ENCODE data around the gene AARS2.
"Not testable (repeated sequence)": the region's sequence is repeated elsewhere in the genome, so short reads cannot be mapped to it uniquely, and the experiment has no call there.

AARS2 gene

GRCh38 chr6:44312901-44313788, at the start of gene AARS2:
Gene AARS2 (minus strand): TSS chr6:44313347. CDS start chr6:44313323, 24 bp downstream.
- TF ChIP-seq ZNF274 (IDR thresholded peaks at IDR 0.05; ENCODE audit: low read depth, low read length): no peak
- peak within 1 kb of the TSS; percentile 98 for H3K4me3 ChIP-seq (ENCODE audit: low read length)

- no peak overlapping the region for H3K4me3 ChIP-seq (ENCODE audit: low read length)
- no peak for TF ChIP-seq ZNF274 (IDR thresholded peaks at IDR 0.05; ENCODE audit: low read depth, low read length)
Measured at GRCh38 chr6:44361947-44362346, 48.8 kb upstream of the AARS2 start.

- no peak overlapping the region for H3K4me3 ChIP-seq (ENCODE audit: low read length)
- TF ChIP-seq ZNF274 (IDR thresholded peaks at IDR 0.05; ENCODE audit: low read depth, low read length): no peak
Measured at GRCh38 chr6:44359973-44360372, 46.8 kb upstream of the AARS2 start.

GRCh38 chr6:44356487-44356886, 43.3 kb upstream of the AARS2 start:
- no peak overlapping the region for H3K4me3 ChIP-seq (ENCODE audit: low read length)
- TF ChIP-seq ZNF274 (IDR thresholded peaks at IDR 0.05; ENCODE audit: low read depth, low read length): no peak

GRCh38 chr6:44355640-44356039, 42.5 kb upstream of the AARS2 start:
- no peak overlapping the region for H3K4me3 ChIP-seq (ENCODE audit: low read length)
- no peak for TF ChIP-seq ZNF274 (IDR thresholded peaks at IDR 0.05; ENCODE audit: low read depth, low read length)

- no peak overlapping the region for H3K4me3 ChIP-seq (ENCODE audit: low read length)
- TF ChIP-seq ZNF274 (IDR thresholded peaks at IDR 0.05; ENCODE audit: low read depth, low read length): no peak
Measured at GRCh38 chr6:44353336-44353735, 40.2 kb upstream of the AARS2 start.

- TF ChIP-seq ZNF274 (IDR thresholded peaks at IDR 0.05; ENCODE audit: low read depth, low read length): no peak
- H3K4me3 ChIP-seq (ENCODE audit: low read length): no peak overlapping the region
Measured at GRCh38 chr6:44352259-44352658, 39.1 kb upstream of the AARS2 start.

- not testable (repeated sequence) for H3K4me3 ChIP-seq (ENCODE audit: low read length)
Measured at GRCh38 chr6:44350650-44350994, 37.5 kb upstream of the AARS2 start.

GRCh38 chr6:44349904-44350649, 36.9 kb upstream of the AARS2 start:
- H3K4me3 ChIP-seq (ENCODE audit: low read length): no peak overlapping the region
- TF ChIP-seq ZNF274 (IDR thresholded peaks at IDR 0.05; ENCODE audit: low read depth, low read length): no peak

GRCh38 chr6:44346818-44347217, 33.7 kb upstream of the AARS2 start:
- H3K4me3 ChIP-seq (ENCODE audit: low read length): not testable (repeated sequence)

GRCh38 chr6:44342489-44342888, 29.3 kb upstream of the AARS2 start, which contains the start of gene SPATS1:
Gene SPATS1 (plus strand): TSS chr6:44342650. CDS start chr6:44343096, 446 bp downstream.
- no peak for TF ChIP-seq ZNF274 (IDR thresholded peaks at IDR 0.05; ENCODE audit: low read depth, low read length)
- H3K4me3 ChIP-seq (ENCODE audit: low read length): no peak within 1 kb of the TSS

- TF ChIP-seq ZNF274 (IDR thresholded peaks at IDR 0.05; ENCODE audit: low read depth, low read length): no peak
- H3K4me3 ChIP-seq (ENCODE audit: low read length): no peak overlapping the region
Measured at GRCh38 chr6:44342052-44342451, 28.9 kb upstream of the AARS2 start.

- no peak for TF ChIP-seq ZNF274 (IDR thresholded peaks at IDR 0.05; ENCODE audit: low read depth, low read length)
- H3K4me3 ChIP-seq (ENCODE audit: low read length): no peak overlapping the region
Measured at GRCh38 chr6:44341095-44341890, 28.1 kb upstream of the AARS2 start.

All from GM08714 (cell line).